CD4-positive, alpha-beta T cell (primary cell): Measurements from ENCODE around the gene HABP4. TPM values are rescaled to one million over a fixed set of nuclear protein-coding genes. Genes with fewer than 3 reads are reported as not detected.

Source experiments
- ATAC-seq: fragments of 200-7000 bp; cut with Tn5 transposase; one replicate; pipeline ENCODE4 v1.10.0; 2022; ENCODE audit warnings: mild to moderate bottlenecking; ENCODE audit not compliant: poor library complexity
- CTCF ChIA-PET: fragments of 350-600 bp; sonication (Branson Sonifier 250); formaldehyde crosslinking; loops from one replicate; lab custom pipeline; 2021; ENCODE audit warnings: antibody characterized with exemption, inconsistent platforms; lab: Charles Lee
- POLR2A ChIA-PET: fragments of 350-600 bp; sonication (Branson Sonifier 250); formaldehyde crosslinking; loops from one replicate; lab custom pipeline; 2021; ENCODE audit warnings: antibody characterized with exemption, inconsistent platforms; lab: Charles Lee
- DNase-seq, 14 experiments: peaks; one replicate each; pipeline ENCODE4 v3.0.0-alpha.2; 2013 to 2020; ENCODE audit warnings: mixed read lengths in 2 of 14
- H3K27ac ChIP-seq, 2 donors: one replicate each; pipeline versions ENCODE4 v1.5.1 to v1.7.0; 2013; ENCODE audit warnings: low read length in 2 of 2, low read depth in 1 of 2, mild to moderate bottlenecking in 1 of 2
- H3K27me3 ChIP-seq, 2 experiments: 1 replicate in 1 of 2; 2 replicates in 1 of 2; pipeline versions ENCODE4 v1.6.1 to v1.7.0; 2013; ENCODE audit warnings: low read length in 2 of 2, control low read depth in 1 of 2, mild to moderate bottlenecking in 1 of 2, moderate library complexity in 1 of 2; ENCODE audit not compliant: insufficient read depth in 2 of 2, control insufficient read depth in 1 of 2
- H3K36me3 ChIP-seq: one replicate; pipeline ENCODE4 v1.6.1; 2013; ENCODE audit warnings: low read length, control low read depth; ENCODE audit not compliant: insufficient read depth
- H3K4me1 ChIP-seq: one replicate; pipeline ENCODE4 v1.6.1; 2013; ENCODE audit warnings: low read length, control low read depth; ENCODE audit not compliant: insufficient read depth
- H3K4me3 ChIP-seq: one replicate; pipeline ENCODE4 v1.5.1; 2013; ENCODE audit warnings: mild to moderate bottlenecking, low read length, moderate library complexity
- H3K9me3 ChIP-seq, 2 experiments: 1 replicate in 1 of 2; 2 replicates in 1 of 2; pipeline versions ENCODE4 v1.6.1 to v1.7.0; 2013; ENCODE audit warnings: low read length in 2 of 2, mild to moderate bottlenecking in 2 of 2, control low read depth in 1 of 2, moderate library complexity in 1 of 2; ENCODE audit not compliant: control insufficient read depth in 1 of 2, insufficient read depth in 1 of 2
- H3K27ac Mint-ChIP-seq: one replicate; pipeline ENCODE4 v1.8.0; 2020; ENCODE audit warnings: mixed read lengths
- H3K27me3 Mint-ChIP-seq: one replicate; pipeline ENCODE4 v1.8.0; 2021; ENCODE audit warnings: mixed read lengths
- H3K36me3 Mint-ChIP-seq: one replicate; pipeline ENCODE4 v1.8.0; 2021; ENCODE audit warnings: low read depth, mixed read lengths
- H3K4me1 Mint-ChIP-seq: one replicate; pipeline ENCODE4 v1.8.0; 2021; ENCODE audit warnings: low read depth, mixed read lengths
- H3K4me3 Mint-ChIP-seq: one replicate; pipeline ENCODE4 v1.8.0; 2020; ENCODE audit warnings: mild to moderate bottlenecking, mixed read lengths
- H3K9me3 Mint-ChIP-seq: one replicate; pipeline ENCODE4 v1.8.0; 2020; ENCODE audit warnings: mixed read lengths
- CTCF ChIP-seq: fragments of 200-600 bp; IDR thresholded peaks from one replicate; pipeline ENCODE4 v1.8.0; 2022; ENCODE audit warnings: antibody characterized with exemption, mild to moderate bottlenecking
- intact Hi-C, 2 experiments: fragments of 100-400 bp; cut with DNase I in 1 of 2; cut with micrococcal nuclease in 1 of 2; formaldehyde crosslinking; loops; one replicate each; pipeline versions ENCODE4 v1.15.1 to v1.9.0; 2023 to 2025; cut with DNase I, micrococcal nuclease
- total RNA-seq, 174 experiments: library from RNA in 2 of 174; stranded (reverse) in 2 of 174; gene quantifications; one replicate each; pipeline ENCODE4 v1.2.3 and lab custom pipeline; 2021 to 2026

HABP4 gene
- total RNA-seq, 2 experiments from 2014 or later, result 29.7 to 31.7 TPM

GRCh38 chr9:96489482-96489979 is 39.6 kb downstream of the HABP4 start:
- peaks cover 72% of the 10 kb centered on the region for H3K36me3 Mint-ChIP-seq
- H3K27me3 ChIP-seq, result no peaks in the 10 kb centered on the region
- H3K27ac Mint-ChIP-seq, result no peak overlapping the region
- ChIA-PET CTCF (no interaction called here), POLR2A (no interaction called here)
- H3K4me1 Mint-ChIP-seq, result peaks cover 10% of the 10 kb centered on the region
- no peak overlapping the region for H3K27ac ChIP-seq
- no peaks in the 10 kb centered on the region for H3K27me3 Mint-ChIP-seq
- peaks cover 2% of the 10 kb centered on the region for H3K4me1 ChIP-seq
- TF ChIP-seq CTCF, result no peak
- no peak for ATAC-seq
- no peak overlapping the region for H3K4me3 ChIP-seq
- H3K9me3 ChIP-seq, result no peaks in the 10 kb centered on the region
- H3K4me3 Mint-ChIP-seq, result no peak overlapping the region
- DNase-seq, result no peak
- peaks cover 70% of the 10 kb centered on the region for H3K36me3 ChIP-seq
- H3K9me3 Mint-ChIP-seq, result no peaks in the 10 kb centered on the region
- intact Hi-C loops, result no loop called here

- Histone ChIP-seq H3K9me3 (no peaks in the 10 kb centered on the region), H3K27ac (no peak overlapping the region), H3K36me3 (peaks cover 62% of the 10 kb centered on the region), H3K27me3 (no peaks in the 10 kb centered on the region), H3K4me1 (peaks cover 2% of the 10 kb centered on the region), H3K4me3 (no peak overlapping the region)
- Mint-ChIP-seq H3K27ac (peak overlapping the region; percentile 25), H3K4me3 (no peak overlapping the region), H3K9me3 (no peaks in the 10 kb centered on the region), H3K36me3 (peaks cover 62% of the 10 kb centered on the region), H3K4me1 (peaks cover 10% of the 10 kb centered on the region), H3K27me3 (no peaks in the 10 kb centered on the region)
- no peak for TF ChIP-seq CTCF
- intact Hi-C loops, result no loop called here
- no peak for ATAC-seq
- ChIA-PET POLR2A (no interaction called here), CTCF (no interaction called here)
- DNase-seq, result no peak
Observed at GRCh38 chr9:96490534-96491078, 40.6 kb downstream of the HABP4 start.

GRCh38 chr9:96491079-96491879 is 41.3 kb downstream of the HABP4 start:
- H3K9me3 ChIP-seq, result no peaks in the 10 kb centered on the region
- ChIA-PET CTCF (no interaction called here), POLR2A (interaction anchor here (0.8 kb wide), 1 partner anchor 74 kb away, joined by 6 read pairs; no protein-coding TSS in a partner anchor)
- TF ChIP-seq CTCF, result no peak
- peak; percentile 72 for ATAC-seq
- peaks cover 56% of the 10 kb centered on the region for H3K36me3 ChIP-seq
- H3K4me1 ChIP-seq, result peaks cover 2% of the 10 kb centered on the region
- peaks cover 10% of the 10 kb centered on the region for H3K4me1 Mint-ChIP-seq
- peaks cover 57% of the 10 kb centered on the region for H3K36me3 Mint-ChIP-seq
- peak in 3 of 14 experiments; percentile 6 to 18 (median 7) for DNase-seq
- no peaks in the 10 kb centered on the region for H3K27me3 ChIP-seq
- no peak overlapping the region for H3K27ac ChIP-seq
- H3K4me3 Mint-ChIP-seq, result peak overlapping the region; percentile 39
- H3K27ac Mint-ChIP-seq, result peak overlapping the region; percentile 79
- H3K9me3 Mint-ChIP-seq, result no peaks in the 10 kb centered on the region
- intact Hi-C loops, result no loop called here
- H3K4me3 ChIP-seq, result no peak overlapping the region
- no peaks in the 10 kb centered on the region for H3K27me3 Mint-ChIP-seq
